HG02759 (cell line): ENCODE measurements around the gene PTCSC3.

Experiments
- ATAC-seq: cut with Tn5 transposase; IDR thresholded peaks from one replicate; pipeline ENCODE4 v1.9.1; 2021; ENCODE audit warnings: mild to moderate bottlenecking, moderate library complexity; ENCODE audit not compliant: unreplicated experiment

The PTCSC3 gene

GRCh38 chr14:36086629-36087395, 89.7 kb downstream of the PTCSC3 start:
- ATAC-seq, result no peak

GRCh38 chr14:36085861-36086260, 90.7 kb downstream of the PTCSC3 start:
- ATAC-seq, result no peak
